GM19239 (cell line): ENCODE data around the gene CEACAM20.
"Not testable (repeated sequence)": the region's sequence is repeated elsewhere in the genome, so short reads cannot be mapped to it uniquely, and the experiment has no call there.

Source experiments
- DNase-seq: peaks from one replicate; pipeline ENCODE4 v3.0.0; 2011; ENCODE audit warnings: low spot score; ENCODE audit not compliant: insufficient read length
- FAIRE-seq: peaks from 2 replicates; lab custom pipeline; 2011; peaks lifted over from hg19 to GRCh38; lab: Jason Lieb, UNC

Gene CEACAM20

GRCh38 chr19:44529536-44529935, at the start of gene CEACAM20:
Gene CEACAM20 (minus strand): TSS chr19:44529675. CDS start chr19:44529509, 166 bp downstream.
- FAIRE-seq (no peak), DNase-seq (no peak)

GRCh38 chr19:44577566-44577874, 48.0 kb upstream of the CEACAM20 start:
- FAIRE-seq (no peak), DNase-seq (no peak)

GRCh38 chr19:44576843-44577565, 47.5 kb upstream of the CEACAM20 start:
- DNase-seq (no peak), FAIRE-seq (no peak)

- DNase-seq (no peak), FAIRE-seq (no peak)
Observed at GRCh38 chr19:44575116-44575700, 45.7 kb upstream of the CEACAM20 start.

GRCh38 chr19:44574186-44574950, 44.9 kb upstream of the CEACAM20 start:
- FAIRE-seq (no peak), DNase-seq (no peak)

GRCh38 chr19:44573627-44574026, 44.2 kb upstream of the CEACAM20 start:
- no peak for DNase-seq
- FAIRE-seq: no peak

GRCh38 chr19:44573183-44573582, 43.7 kb upstream of the CEACAM20 start:
- no peak for FAIRE-seq
- DNase-seq: no peak

- FAIRE-seq (no peak), DNase-seq (no peak)
Observed at GRCh38 chr19:44572581-44572900, 43.1 kb upstream of the CEACAM20 start.

GRCh38 chr19:44571830-44572580, 42.5 kb upstream of the CEACAM20 start:
- no peak for FAIRE-seq

GRCh38 chr19:44570984-44571684, 41.7 kb upstream of the CEACAM20 start:
- FAIRE-seq (peak; percentile 4), DNase-seq (peak; percentile 22)

More at GRCh38 chr19:44571830-44572580, 42.5 kb upstream of the CEACAM20 start:
- DNase-seq: no peak

- no peak for FAIRE-seq
- DNase-seq: no peak
Observed at GRCh38 chr19:44570603-44570983, 41.1 kb upstream of the CEACAM20 start.

- FAIRE-seq (no peak), DNase-seq (no peak)
Observed at GRCh38 chr19:44567745-44568144, 38.3 kb upstream of the CEACAM20 start.

GRCh38 chr19:44566984-44567383, 37.5 kb upstream of the CEACAM20 start:
- FAIRE-seq (no peak), DNase-seq (no peak)

GRCh38 chr19:44563086-44563655, 33.7 kb upstream of the CEACAM20 start:
- not testable (repeated sequence) for DNase-seq, FAIRE-seq

GRCh38 chr19:44557933-44558332, 28.5 kb upstream of the CEACAM20 start:
- FAIRE-seq (no peak), DNase-seq (no peak)

- FAIRE-seq: no peak
- no peak for DNase-seq
Observed at GRCh38 chr19:44554641-44555246, 25.3 kb upstream of the CEACAM20 start.

- FAIRE-seq: no peak
- DNase-seq: no peak
Observed at GRCh38 chr19:44553478-44554171, 24.1 kb upstream of the CEACAM20 start.

GRCh38 chr19:44552324-44552723, 22.8 kb upstream of the CEACAM20 start:
- DNase-seq (no peak), FAIRE-seq (no peak)

- DNase-seq: no peak
- no peak for FAIRE-seq
Observed at GRCh38 chr19:44551850-44552249, 22.4 kb upstream of the CEACAM20 start.
